ENCODE results near the gene CES2.

The CES2 gene

GRCh38 chr16:66904846-66905632 lies 30.3 kb upstream of the CES2 start:
- H3K27me3 ChIP-seq (ENCODE audit: control insufficient read depth, insufficient read depth, low read length): peaks cover 5% of the 10 kb centered on the region
- H3K4me1 ChIP-seq (ENCODE audit: control insufficient read depth, insufficient read depth, low read length): peaks cover 2% of the 10 kb centered on the region
- H3K36me3 ChIP-seq (ENCODE audit: control insufficient read depth, insufficient read depth, low read length): no peaks in the 10 kb centered on the region
- no peak overlapping the region for H3K4me3 ChIP-seq (ENCODE audit: low read depth, low read length)
- H3K9ac ChIP-seq (ENCODE audit: low read depth, low read length): no peak overlapping the region
- H3K9me3 ChIP-seq (ENCODE audit: control insufficient read depth, insufficient read depth, low read length): no peaks in the 10 kb centered on the region

- Histone ChIP-seq H3K9me3 (ENCODE audit: control insufficient read depth, insufficient read depth, low read length) (no peaks in the 10 kb centered on the region), H3K27me3 (ENCODE audit: control insufficient read depth, insufficient read depth, low read length) (peaks cover 5% of the 10 kb centered on the region), H3K4me3 (ENCODE audit: low read depth, low read length) (no peak overlapping the region), H3K4me1 (ENCODE audit: control insufficient read depth, insufficient read depth, low read length) (no peaks in the 10 kb centered on the region), H3K36me3 (ENCODE audit: control insufficient read depth, insufficient read depth, low read length) (no peaks in the 10 kb centered on the region), H3K9ac (ENCODE audit: low read depth, low read length) (no peak overlapping the region)
Observed at GRCh38 chr16:66905633-66906539, 29.4 kb upstream of the CES2 start.

GRCh38 chr16:66906916-66907836 lies 28.1 kb upstream of the CES2 start:
- Histone ChIP-seq H3K27me3 (ENCODE audit: control insufficient read depth, insufficient read depth, low read length) (peaks cover 5% of the 10 kb centered on the region), H3K9me3 (ENCODE audit: control insufficient read depth, insufficient read depth, low read length) (no peaks in the 10 kb centered on the region), H3K4me1 (ENCODE audit: control insufficient read depth, insufficient read depth, low read length) (no peaks in the 10 kb centered on the region)

GRCh38 chr16:66908116-66908515 lies 27.2 kb upstream of the CES2 start:
- H3K4me3 ChIP-seq (ENCODE audit: low read depth, low read length): no peak overlapping the region
- no peaks in the 10 kb centered on the region for H3K36me3 ChIP-seq (ENCODE audit: control insufficient read depth, insufficient read depth, low read length)
- H3K9ac ChIP-seq (ENCODE audit: low read depth, low read length): no peak overlapping the region
- no peaks in the 10 kb centered on the region for H3K9me3 ChIP-seq (ENCODE audit: control insufficient read depth, insufficient read depth, low read length)
- H3K4me1 ChIP-seq (ENCODE audit: control insufficient read depth, insufficient read depth, low read length): no peaks in the 10 kb centered on the region
- H3K27me3 ChIP-seq (ENCODE audit: control insufficient read depth, insufficient read depth, low read length): peaks cover 5% of the 10 kb centered on the region

More at GRCh38 chr16:66906916-66907836, 28.1 kb upstream of the CES2 start:
- no peaks in the 10 kb centered on the region for H3K36me3 ChIP-seq (ENCODE audit: control insufficient read depth, insufficient read depth, low read length)
- H3K4me3 ChIP-seq (ENCODE audit: low read depth, low read length): no peak overlapping the region
- H3K9ac ChIP-seq (ENCODE audit: low read depth, low read length): no peak overlapping the region

GRCh38 chr16:66908762-66909559 lies 26.4 kb upstream of the CES2 start:
- H3K9ac ChIP-seq (ENCODE audit: low read depth, low read length): no peak overlapping the region
- H3K27me3 ChIP-seq (ENCODE audit: control insufficient read depth, insufficient read depth, low read length): peaks cover 5% of the 10 kb centered on the region
- no peak overlapping the region for H3K4me3 ChIP-seq (ENCODE audit: low read depth, low read length)
- H3K9me3 ChIP-seq (ENCODE audit: control insufficient read depth, insufficient read depth, low read length): no peaks in the 10 kb centered on the region
- no peaks in the 10 kb centered on the region for H3K36me3 ChIP-seq (ENCODE audit: control insufficient read depth, insufficient read depth, low read length)
- H3K4me1 ChIP-seq (ENCODE audit: control insufficient read depth, insufficient read depth, low read length): no peaks in the 10 kb centered on the region

GRCh38 chr16:66910175-66910940 lies 25.0 kb upstream of the CES2 start:
- Histone ChIP-seq H3K36me3 (ENCODE audit: control insufficient read depth, insufficient read depth, low read length) (no peaks in the 10 kb centered on the region), H3K27me3 (ENCODE audit: control insufficient read depth, insufficient read depth, low read length) (peaks cover 5% of the 10 kb centered on the region), H3K9me3 (ENCODE audit: control insufficient read depth, insufficient read depth, low read length) (no peaks in the 10 kb centered on the region), H3K9ac (ENCODE audit: low read depth, low read length) (no peak overlapping the region), H3K4me3 (ENCODE audit: low read depth, low read length) (no peak overlapping the region), H3K4me1 (ENCODE audit: control insufficient read depth, insufficient read depth, low read length) (no peaks in the 10 kb centered on the region)

GRCh38 chr16:66911112-66911511 lies 24.2 kb upstream of the CES2 start:
- Histone ChIP-seq H3K4me1 (ENCODE audit: control insufficient read depth, insufficient read depth, low read length) (no peaks in the 10 kb centered on the region), H3K27me3 (ENCODE audit: control insufficient read depth, insufficient read depth, low read length) (peaks cover 5% of the 10 kb centered on the region), H3K36me3 (ENCODE audit: control insufficient read depth, insufficient read depth, low read length) (no peaks in the 10 kb centered on the region), H3K9ac (ENCODE audit: low read depth, low read length) (no peak overlapping the region), H3K4me3 (ENCODE audit: low read depth, low read length) (no peak overlapping the region), H3K9me3 (ENCODE audit: control insufficient read depth, insufficient read depth, low read length) (no peaks in the 10 kb centered on the region)

- Histone ChIP-seq H3K4me1 (ENCODE audit: control insufficient read depth, insufficient read depth, low read length) (no peaks in the 10 kb centered on the region), H3K36me3 (ENCODE audit: control insufficient read depth, insufficient read depth, low read length) (no peaks in the 10 kb centered on the region), H3K9me3 (ENCODE audit: control insufficient read depth, insufficient read depth, low read length) (no peaks in the 10 kb centered on the region)
Observed at GRCh38 chr16:66911801-66912200, 23.5 kb upstream of the CES2 start.

GRCh38 chr16:66913081-66913480 lies 22.2 kb upstream of the CES2 start:
- Histone ChIP-seq H3K4me1 (ENCODE audit: control insufficient read depth, insufficient read depth, low read length) (no peaks in the 10 kb centered on the region), H3K27me3 (ENCODE audit: control insufficient read depth, insufficient read depth, low read length) (peaks cover 5% of the 10 kb centered on the region), H3K9me3 (ENCODE audit: control insufficient read depth, insufficient read depth, low read length) (no peaks in the 10 kb centered on the region), H3K4me3 (ENCODE audit: low read depth, low read length) (no peak overlapping the region), H3K9ac (ENCODE audit: low read depth, low read length) (no peak overlapping the region), H3K36me3 (ENCODE audit: control insufficient read depth, insufficient read depth, low read length) (no peaks in the 10 kb centered on the region)

More at GRCh38 chr16:66911801-66912200, 23.5 kb upstream of the CES2 start:
- H3K4me3 ChIP-seq (ENCODE audit: low read depth, low read length): no peak overlapping the region
- H3K27me3 ChIP-seq (ENCODE audit: control insufficient read depth, insufficient read depth, low read length): peaks cover 5% of the 10 kb centered on the region
- H3K9ac ChIP-seq (ENCODE audit: low read depth, low read length): no peak overlapping the region

- no peak overlapping the region for H3K4me3 ChIP-seq (ENCODE audit: low read depth, low read length)
- no peaks in the 10 kb centered on the region for H3K36me3 ChIP-seq (ENCODE audit: control insufficient read depth, insufficient read depth, low read length)
- peaks cover 3% of the 10 kb centered on the region for H3K27me3 ChIP-seq (ENCODE audit: control insufficient read depth, insufficient read depth, low read length)
- no peaks in the 10 kb centered on the region for H3K9me3 ChIP-seq (ENCODE audit: control insufficient read depth, insufficient read depth, low read length)
- H3K9ac ChIP-seq (ENCODE audit: low read depth, low read length): no peak overlapping the region
- H3K4me1 ChIP-seq (ENCODE audit: control insufficient read depth, insufficient read depth, low read length): no peaks in the 10 kb centered on the region
Observed at GRCh38 chr16:66913711-66914110, 21.6 kb upstream of the CES2 start.
